Glutamatergic neuron (in vitro differentiated cells): ENCODE measurements around the gene TANGO2. TPM values are rescaled to one million over a fixed set of nuclear protein-coding genes. Genes with fewer than 3 reads are reported as not detected.
A peak's percentile ranks its signal among the peaks of the same experiment; 100 is the strongest.

Experiments used
- DNase-seq: peaks from one replicate; pipeline ENCODE4 v3.0.0; 2022
- H3K27ac Mint-ChIP-seq: one replicate; pipeline ENCODE4 v1.8.0; 2020; ENCODE audit warnings: mild to moderate bottlenecking, mixed read lengths, inconsistent platforms; ENCODE audit not compliant: unreplicated experiment
- H3K27me3 Mint-ChIP-seq: one replicate; pipeline ENCODE4 v1.8.0; 2020; ENCODE audit warnings: mild to moderate bottlenecking, moderate library complexity, mixed read lengths, inconsistent platforms; ENCODE audit not compliant: unreplicated experiment
- H3K36me3 Mint-ChIP-seq: one replicate; pipeline ENCODE4 v1.8.0; 2020; ENCODE audit warnings: mild to moderate bottlenecking, mixed read lengths, inconsistent platforms; ENCODE audit not compliant: unreplicated experiment
- H3K4me1 Mint-ChIP-seq: one replicate; pipeline ENCODE4 v1.8.0; 2020; ENCODE audit warnings: mild to moderate bottlenecking, low read depth, mixed read lengths, inconsistent platforms; ENCODE audit not compliant: unreplicated experiment
- H3K4me3 Mint-ChIP-seq: one replicate; pipeline ENCODE4 v1.8.0; 2020; ENCODE audit warnings: mild to moderate bottlenecking, mixed read lengths, inconsistent platforms; ENCODE audit not compliant: unreplicated experiment
- H3K9me3 Mint-ChIP-seq: one replicate; pipeline ENCODE4 v1.8.0; 2020; ENCODE audit warnings: mild to moderate bottlenecking, moderate library complexity, mixed read lengths, inconsistent platforms; ENCODE audit not compliant: unreplicated experiment
- total RNA-seq: library from RNA; stranded (reverse); fragmentation: NEBNext Ultra II Directional; extraction: Animal tissue kit (Norgen Biotek cat#: 25700); gene quantifications from one replicate; pipeline ENCODE4 v1.2.1, GENCODE V29; 2021; ENCODE audit not compliant: unreplicated experiment
- TF ChIP-seq, protein P1 (sequence below): fragments of 200-600 bp; sonication (generic); IDR thresholded peaks from one replicate; pipeline ENCODE4 v1.5.0; 2021; ENCODE audit not compliant: partially characterized antibody, unreplicated experiment

Gene TANGO2
- total RNA-seq, 1 donor from 2014 or later = 31.8 TPM

DNA sequence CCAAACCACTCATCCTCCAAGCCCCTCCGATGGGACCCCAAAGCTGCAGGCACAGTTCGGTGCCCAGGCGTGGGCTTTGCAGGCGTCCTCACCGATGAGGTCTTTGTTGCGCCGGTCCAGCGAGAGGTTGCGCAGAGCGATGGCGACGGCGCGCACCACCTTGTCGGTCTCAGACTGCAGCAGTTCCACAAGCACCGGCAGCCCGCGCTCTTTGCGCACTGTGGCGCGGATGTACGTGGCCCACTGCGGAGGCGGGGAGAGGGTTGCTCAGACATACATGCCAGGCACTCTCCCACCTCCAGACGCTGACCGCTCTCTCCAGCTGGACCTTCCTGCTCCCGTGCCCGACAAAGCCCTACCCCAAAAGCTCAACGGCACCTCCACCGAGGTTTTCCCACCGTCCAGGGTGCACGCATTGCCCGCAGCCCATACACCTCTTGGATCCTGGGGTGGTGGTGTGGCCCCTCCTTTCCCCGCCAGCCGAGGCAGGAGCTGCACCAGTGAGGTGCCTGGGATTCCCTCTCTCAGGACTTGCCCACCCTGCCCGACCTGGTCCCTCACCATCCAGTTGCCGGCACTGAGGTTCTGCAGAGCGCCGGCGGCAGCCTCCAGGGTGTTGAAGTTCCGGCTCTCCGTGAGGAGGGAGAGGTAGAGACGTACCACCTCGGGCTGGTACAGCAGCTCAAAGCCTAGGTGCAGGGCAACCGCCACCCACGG lies 47.2 kb upstream of the TANGO2 start:
- Mint-ChIP-seq H3K27me3 (peaks cover 12% of the 10 kb centered on the region), H3K4me3 (no peak overlapping the region), H3K4me1 (peaks cover 11% of the 10 kb centered on the region), H3K27ac (no peak overlapping the region), H3K9me3 (peaks cover 5% of the 10 kb centered on the region), H3K36me3 (no peaks in the 10 kb centered on the region)
- TF ChIP-seq, protein P1, sequence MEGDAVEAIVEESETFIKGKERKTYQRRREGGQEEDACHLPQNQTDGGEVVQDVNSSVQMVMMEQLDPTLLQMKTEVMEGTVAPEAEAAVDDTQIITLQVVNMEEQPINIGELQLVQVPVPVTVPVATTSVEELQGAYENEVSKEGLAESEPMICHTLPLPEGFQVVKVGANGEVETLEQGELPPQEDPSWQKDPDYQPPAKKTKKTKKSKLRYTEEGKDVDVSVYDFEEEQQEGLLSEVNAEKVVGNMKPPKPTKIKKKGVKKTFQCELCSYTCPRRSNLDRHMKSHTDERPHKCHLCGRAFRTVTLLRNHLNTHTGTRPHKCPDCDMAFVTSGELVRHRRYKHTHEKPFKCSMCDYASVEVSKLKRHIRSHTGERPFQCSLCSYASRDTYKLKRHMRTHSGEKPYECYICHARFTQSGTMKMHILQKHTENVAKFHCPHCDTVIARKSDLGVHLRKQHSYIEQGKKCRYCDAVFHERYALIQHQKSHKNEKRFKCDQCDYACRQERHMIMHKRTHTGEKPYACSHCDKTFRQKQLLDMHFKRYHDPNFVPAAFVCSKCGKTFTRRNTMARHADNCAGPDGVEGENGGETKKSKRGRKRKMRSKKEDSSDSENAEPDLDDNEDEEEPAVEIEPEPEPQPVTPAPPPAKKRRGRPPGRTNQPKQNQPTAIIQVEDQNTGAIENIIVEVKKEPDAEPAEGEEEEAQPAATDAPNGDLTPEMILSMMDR = no peak
- DNase-seq = no peak

- DNase-seq = peak; percentile 51
- Mint-ChIP-seq H3K4me1 (peaks cover 11% of the 10 kb centered on the region), H3K9me3 (peaks cover 4% of the 10 kb centered on the region), H3K27me3 (peaks cover 12% of the 10 kb centered on the region), H3K36me3 (no peaks in the 10 kb centered on the region), H3K4me3 (no peak overlapping the region), H3K27ac (no peak overlapping the region)
- TF ChIP-seq, protein P1 = no peak
These were observed 46.5 kb upstream of the TANGO2 start for GRCh38 chr22:19974268-19974861.

DNA sequence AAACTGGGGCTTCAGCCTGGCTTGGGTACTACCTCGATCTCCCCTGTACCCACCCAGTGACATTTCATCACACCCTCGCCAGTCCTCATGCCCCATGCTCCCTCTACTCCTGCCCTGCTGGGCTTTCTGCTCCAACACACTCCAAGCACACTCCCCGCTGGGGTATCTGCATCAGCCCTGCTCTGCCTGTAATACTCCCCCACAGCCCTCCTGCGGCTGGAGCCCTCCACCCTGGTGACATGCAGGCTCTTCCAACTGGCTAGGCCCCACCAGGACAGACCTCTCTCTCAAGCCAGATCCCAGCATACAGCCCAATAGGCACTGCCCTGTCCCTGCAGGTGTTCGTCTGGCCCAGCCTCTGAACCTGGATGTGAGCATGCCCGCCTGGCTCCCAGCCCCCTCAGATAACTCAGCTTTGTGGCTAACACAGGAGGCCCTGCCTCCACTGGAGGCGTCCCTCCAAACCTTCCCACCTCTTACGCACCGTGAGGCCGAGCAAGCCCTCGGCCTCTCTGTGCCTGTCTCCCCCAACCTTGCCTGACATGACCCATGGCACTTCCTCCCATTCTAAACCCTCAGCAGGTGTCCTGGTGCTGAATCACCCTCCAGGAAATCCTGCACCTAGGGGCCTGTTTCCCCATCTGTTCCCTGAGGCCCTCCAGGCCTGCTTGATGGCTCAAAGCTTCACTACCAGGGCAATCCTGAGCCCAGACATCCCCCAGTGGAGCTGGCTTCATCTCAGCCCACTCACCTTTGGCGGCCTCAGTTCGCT lies 45.8 kb upstream of the TANGO2 start:
- Mint-ChIP-seq H3K4me3 (peak overlapping the region; percentile 6), H3K9me3 (peaks cover 4% of the 10 kb centered on the region), H3K27me3 (peaks cover 12% of the 10 kb centered on the region), H3K4me1 (peaks cover 11% of the 10 kb centered on the region), H3K27ac (peak overlapping the region; percentile 33), H3K36me3 (no peaks in the 10 kb centered on the region)
- no peak for DNase-seq
- TF ChIP-seq, protein P1 = no peak

DNA sequence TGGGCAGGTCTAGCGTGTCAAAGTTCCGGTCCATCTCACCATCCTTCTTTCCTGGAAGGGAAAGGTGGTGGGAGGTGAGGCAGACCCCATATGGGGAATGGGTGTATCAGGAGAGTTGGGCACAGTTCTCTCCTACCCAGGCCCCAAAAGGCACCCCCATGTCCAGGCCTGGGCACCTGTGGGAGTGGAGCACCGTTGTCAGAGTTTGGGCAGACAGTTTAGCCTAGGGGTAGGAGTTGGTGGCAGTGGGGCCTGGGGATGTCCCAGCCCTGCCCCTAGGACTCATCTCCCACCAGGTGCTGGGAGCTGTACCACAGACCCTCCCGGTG lies 45.2 kb upstream of the TANGO2 start:
- Mint-ChIP-seq H3K36me3 (no peaks in the 10 kb centered on the region), H3K27ac (peak overlapping the region; percentile 33), H3K4me1 (peaks cover 11% of the 10 kb centered on the region), H3K9me3 (peaks cover 8% of the 10 kb centered on the region), H3K27me3 (peaks cover 12% of the 10 kb centered on the region), H3K4me3 (no peak overlapping the region)
- DNase-seq = no peak
- TF ChIP-seq, protein P1 = no peak
